Stimulated activated naive CD8-positive, alpha-beta T cell treated with anti-CD3 and anti-CD28 coated beads, Interleukin-15, Interleukin-2, amounts not matched to agents 100 U/mL and 50 U/mL, for 24 hours (primary cell): ENCODE measurements around the gene SLC13A5.
"Not testable (repeated sequence)": the region's sequence is repeated elsewhere in the genome, so short reads cannot be mapped to it uniquely, and the experiment has no call there.

ENCODE experiments used
- ATAC-seq: fragments of 150-1000 bp; cut with Tn5 transposase; one replicate; pipeline ENCODE4 v1.10.0; 2021
- DNase-seq: peaks from one replicate; pipeline ENCODE4 v3.0.0; 2021

Gene SLC13A5

DNA sequence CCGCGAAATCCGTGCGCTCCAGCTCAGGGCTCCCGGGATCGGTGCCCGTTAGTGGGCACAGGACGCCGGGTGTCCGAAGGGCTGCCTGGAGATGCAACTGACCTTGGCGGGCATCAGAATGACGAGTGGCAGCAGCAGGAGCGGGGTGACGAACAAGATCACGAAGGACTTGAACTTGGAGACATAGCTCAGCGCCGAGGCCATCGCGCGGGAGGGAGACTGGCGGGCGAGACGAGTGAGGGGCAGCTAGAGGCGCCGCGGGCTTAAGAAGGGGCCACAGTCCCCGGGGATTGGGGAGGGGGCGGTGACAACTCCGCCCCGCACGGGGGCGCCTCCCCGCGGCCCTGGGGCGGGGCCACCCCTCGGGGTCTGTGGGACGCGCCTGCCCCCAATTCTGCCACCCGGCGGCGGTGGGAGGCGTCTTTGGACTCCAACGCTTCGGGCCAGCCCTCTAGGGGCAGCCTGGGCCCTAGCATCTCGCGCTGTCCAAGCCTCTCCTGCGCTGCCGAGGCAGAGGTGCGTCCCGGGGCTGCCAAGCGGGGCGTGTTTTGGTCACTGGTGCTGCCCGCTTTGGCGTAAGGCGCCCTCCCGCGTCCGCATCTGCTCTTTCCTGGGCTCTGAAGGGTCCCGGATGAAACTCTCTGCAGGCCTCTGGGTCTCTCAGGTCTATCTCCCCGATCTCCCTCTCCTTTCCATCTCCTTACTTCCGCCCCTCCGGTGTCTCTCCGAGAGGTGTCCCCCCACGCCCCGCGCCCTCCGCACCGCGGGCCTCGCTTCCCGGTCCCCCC lies at the start of gene SLC13A5:
Gene SLC13A5 (minus strand): TSS at position 240 of the 788 bp plus-strand sequence. CDS start 36 bp downstream, at position 204.
- DNase-seq: peak; percentile 31
- ATAC-seq: peak; percentile 36

DNA sequence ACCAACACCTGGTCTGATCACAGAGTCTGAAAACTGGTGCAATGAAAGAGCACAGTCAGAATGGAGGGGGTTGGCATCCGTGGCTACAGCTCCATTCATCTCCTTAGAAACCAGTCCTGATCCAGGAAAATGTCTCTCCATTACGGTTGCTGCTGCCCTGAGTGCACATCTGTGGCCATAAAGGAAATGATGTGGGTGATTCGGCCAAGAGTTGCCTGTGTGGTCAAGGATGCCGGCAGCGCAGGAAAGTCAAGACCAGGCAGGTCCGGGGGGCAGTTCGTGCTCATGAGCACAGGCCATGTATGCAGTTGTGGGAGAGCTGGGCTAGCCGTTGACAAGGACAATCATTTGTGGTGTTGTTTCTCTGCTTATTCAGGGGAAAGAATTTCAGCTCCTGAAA lies 48.6 kb upstream of the SLC13A5 start:
- no peak for ATAC-seq
- no peak for DNase-seq

DNA sequence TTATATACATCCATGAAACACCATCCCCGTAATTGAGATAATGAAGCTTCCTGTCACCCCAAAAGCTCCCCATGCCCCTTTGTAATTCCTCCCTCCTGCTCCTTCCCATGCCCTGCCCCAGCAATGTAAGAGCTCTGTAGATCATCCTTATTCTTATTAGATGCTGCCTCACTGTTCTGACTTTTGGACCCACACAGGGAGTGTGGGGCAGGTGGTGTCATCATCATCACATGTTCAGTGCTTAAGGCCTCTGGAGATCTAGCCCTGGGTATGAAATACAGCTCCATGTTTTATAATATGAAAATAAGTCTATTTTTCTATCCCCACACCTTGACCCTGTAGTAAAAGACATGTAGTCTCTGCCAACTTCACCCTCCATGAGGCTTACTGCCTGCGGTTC lies 44.6 kb upstream of the SLC13A5 start:
- DNase-seq (no peak), ATAC-seq (no peak)

DNA sequence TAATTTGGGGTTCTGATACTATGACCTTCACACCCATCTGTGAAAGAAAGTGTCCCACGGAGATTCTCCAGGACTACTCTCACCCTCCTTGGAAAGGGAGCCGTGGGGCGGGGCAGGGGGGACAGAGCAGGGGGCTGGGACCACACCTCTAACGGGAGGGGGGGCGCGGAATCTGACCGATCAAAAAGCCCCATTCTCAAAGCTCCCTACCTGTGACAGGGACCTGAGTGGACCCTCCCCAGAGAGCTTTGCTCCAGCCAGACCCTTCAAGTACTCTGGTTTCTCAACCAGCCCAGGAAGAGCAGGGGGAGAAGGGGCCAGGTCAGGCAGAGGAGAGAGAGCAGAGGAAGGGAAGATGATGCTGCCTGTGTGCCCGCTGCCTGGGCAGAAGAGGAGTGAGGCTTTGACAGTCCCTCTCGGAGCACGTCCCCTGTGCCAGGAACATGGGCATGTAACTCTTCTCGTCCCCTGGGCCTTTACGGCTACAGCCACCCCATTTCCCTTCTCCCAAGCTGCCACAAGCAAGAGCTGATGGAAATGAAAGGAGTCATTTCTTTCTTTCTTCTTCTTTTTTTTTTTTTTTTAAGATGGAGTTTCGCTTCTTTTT lies 43.4 kb upstream of the SLC13A5 start:
- ATAC-seq (peak; percentile 22), DNase-seq (no peak)

DNA sequence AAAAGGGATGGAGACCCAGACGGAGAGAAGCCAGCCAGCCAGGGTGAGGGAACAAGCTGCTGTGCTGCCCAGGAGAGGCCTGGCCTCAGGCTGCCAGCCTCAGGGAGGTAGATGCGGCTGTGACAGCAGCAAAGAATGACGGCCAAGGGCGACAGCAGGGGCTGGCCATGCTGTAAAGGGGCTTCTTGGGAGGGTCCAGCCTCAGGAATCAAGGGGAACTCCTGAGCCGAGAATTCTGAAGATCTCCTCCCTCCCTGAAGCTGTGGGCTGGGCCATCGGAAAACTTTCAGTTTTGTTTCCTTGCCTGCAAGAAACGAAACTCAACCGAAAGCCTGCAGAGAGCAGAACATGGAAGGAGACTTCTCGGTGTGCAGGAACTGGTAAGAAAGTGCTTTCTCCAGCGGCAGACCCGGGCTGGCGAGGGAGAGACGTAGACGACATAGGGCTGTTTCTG lies 42.6 kb upstream of the SLC13A5 start, which contains the start of gene XAF1:
Gene XAF1 (plus strand): TSS at position 316 of the 454 bp plus-strand sequence. CDS start 33 bp downstream, at position 349.
- peak; percentile 76 for ATAC-seq
- DNase-seq: peak; percentile 46

DNA sequence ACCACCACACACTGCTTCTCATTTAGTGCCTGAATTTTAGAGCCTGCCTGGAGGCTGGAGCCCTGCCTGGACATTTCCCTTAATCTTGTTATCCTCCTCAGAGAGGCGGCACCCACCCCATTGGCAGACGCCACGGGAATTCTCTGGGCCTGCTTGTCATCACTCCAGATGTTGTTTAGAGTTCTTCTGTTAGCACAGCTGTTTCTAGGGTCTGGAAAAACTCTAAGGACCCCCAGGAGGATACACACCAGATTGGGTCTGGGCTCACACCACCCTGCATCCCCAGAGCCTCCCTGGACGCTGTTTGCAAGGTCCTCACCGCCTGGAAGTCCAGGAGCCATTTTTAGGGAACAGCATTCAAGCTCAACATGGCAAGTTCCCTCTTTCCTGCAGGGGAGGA lies 42.1 kb upstream of the SLC13A5 start:
- no peak for DNase-seq
- no peak for ATAC-seq

DNA sequence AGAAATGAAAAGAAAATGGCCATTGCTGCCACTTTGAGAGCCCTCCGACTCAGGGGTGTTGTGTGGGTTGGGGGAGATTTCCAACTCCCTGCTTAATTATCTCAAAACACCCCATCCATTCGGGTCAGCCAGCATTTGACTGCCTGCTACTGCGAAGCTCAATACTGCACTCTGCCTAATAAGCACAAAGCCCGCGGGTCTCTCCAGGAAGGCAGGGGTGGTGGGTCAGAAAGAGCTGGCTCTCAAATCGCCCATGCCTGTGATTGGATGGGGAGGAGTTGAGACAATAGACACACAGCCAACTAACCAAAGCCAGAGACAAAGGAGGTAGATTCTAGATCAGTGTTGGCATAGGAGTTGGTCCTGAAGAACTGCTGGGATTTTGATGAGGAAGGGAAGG lies 40.4 kb upstream of the SLC13A5 start:
- DNase-seq: no peak
- no peak for ATAC-seq

DNA sequence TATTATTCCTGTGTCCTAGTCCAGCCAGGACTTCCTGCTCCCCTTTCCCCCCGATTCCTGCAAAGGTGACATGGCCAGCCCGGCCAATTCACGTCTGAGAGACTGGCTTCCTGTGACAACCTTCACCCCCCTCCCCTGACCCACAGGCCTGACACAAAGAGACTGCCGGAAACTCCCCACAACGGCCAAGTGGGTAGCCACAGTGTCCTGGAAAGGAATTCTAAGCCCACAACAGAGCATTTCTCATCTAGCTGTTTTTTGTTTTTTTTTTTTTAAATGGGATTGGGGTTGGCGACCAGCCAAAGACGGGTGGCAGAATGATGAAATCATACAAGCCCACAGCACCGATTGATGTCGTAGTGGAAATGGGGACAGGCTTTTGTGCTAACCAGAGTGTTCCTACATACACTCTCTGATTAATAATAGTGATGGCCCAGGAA lies 39.9 kb upstream of the SLC13A5 start:
- ATAC-seq (no peak), DNase-seq (peak; percentile 12)

DNA sequence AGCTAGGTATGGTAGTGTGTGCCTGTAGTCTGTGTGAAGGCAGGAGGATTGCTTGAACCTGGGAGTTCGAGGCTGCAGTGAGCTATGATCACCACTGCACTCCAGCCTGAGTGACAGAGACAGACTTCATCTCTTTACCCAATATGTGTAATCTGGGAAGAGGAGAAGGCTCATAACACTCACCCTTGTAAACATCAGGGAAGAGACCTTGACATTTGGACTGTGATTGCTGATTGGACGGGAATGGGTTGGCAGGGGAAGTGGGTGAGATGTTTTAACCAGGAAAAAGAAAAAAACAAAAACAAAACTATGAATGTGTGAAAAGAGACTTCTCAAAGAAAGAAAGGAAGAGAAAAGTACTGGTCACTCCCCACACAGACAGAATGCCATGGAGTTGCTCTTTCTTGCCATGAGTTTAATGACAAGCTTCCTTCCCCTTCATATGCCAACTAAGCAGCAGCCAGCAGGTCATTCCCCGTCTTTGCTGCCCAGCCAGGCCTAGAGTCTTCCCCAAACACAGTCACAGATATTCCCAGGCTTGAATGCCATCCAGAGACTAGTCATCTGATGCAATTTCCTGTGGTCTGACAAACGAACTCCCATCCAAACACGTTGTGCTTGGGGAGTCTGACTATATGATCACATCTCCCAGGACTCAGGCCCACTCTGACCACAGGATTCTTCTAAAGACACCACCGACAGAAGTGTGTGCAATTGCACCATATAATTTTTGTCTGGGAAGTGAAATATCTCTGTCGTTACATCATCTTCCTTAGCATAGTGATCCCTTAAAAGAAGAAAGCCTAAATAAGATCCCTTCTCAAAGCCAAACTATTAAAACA lies 39.1 kb upstream of the SLC13A5 start:
- no peak for ATAC-seq
- no peak for DNase-seq

DNA sequence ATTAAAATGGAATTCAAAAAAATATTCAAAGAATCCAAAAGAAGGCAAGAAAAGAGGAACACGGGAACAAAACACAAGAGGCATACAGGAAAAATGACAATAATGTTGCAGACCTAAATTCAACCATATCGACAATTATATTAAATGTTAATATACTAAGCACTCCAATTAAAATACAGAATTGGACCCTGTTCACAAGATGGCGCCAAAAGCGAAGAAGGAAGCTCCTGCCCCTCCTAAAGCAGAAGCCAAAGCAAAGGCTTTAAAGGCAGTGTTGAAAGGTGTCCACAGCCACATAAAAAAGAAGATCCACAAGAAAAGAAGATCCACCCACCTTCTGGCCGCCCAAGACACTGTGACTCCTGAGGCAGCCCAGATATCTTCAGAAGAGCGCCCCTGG lies 36.4 kb upstream of the SLC13A5 start:
- no peak for ATAC-seq
- no peak for DNase-seq

DNA sequence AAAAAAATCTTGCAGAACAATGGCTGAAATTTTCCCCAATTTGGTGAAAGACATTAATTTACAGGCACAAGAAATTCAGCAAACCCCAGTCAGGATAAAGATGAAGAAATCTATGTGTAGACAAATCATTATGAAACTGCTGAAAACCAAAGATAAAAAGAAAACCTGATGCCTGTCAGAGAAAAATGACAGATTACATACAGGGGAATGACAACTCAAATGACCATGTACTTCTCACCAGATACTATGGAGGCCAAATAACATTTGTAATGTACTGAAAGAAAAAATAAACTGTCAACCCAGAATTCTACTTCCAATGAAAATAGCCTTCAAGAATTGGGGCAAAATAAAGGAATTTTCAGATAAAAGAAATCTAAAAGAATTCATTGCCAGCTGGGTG lies 35.4 kb upstream of the SLC13A5 start:
- ATAC-seq: no peak

DNA sequence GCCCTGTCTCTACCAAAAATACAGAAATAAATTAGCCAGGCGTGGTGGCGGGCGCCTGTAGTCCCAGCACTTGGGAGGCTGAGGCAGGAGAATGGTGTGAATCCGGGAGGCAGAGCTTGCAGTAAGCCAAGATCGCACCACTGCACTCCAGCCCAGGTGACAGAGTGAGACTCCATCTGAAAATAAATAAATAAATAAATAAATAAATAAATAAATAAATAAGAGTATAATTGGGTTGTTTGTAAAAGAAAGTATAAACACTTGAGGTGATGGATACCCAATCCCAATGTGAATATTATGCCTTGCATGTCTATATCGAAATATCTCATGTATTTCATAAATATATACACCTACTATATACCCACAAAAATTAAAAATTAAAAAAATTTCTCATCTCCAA lies 33.5 kb upstream of the SLC13A5 start:
- ATAC-seq, DNase-seq: not testable (repeated sequence)

More for the DNA sequence above, 35.4 kb upstream of the SLC13A5 start:
- no peak for DNase-seq

DNA sequence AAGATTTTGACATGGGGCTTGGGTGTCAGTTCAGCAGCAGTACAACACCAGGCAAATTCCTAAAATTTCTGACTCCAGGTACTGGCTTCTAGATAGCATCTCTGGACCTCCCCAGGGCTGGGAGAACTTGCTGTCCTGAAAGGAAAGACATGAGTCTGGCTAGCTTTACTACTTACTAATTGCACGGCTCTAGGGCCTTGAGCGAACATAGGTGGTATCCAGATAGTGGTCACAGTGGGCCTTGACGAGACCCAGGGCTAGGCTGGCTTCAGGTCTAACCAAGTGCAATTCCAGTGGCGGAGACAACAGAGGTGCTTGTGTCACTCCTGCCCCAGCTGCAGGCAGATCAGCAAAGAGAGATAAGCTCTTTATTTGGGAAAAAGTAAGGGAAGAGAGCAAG lies 16.4 kb upstream of the SLC13A5 start:
- ATAC-seq (no peak), DNase-seq (no peak)

DNA sequence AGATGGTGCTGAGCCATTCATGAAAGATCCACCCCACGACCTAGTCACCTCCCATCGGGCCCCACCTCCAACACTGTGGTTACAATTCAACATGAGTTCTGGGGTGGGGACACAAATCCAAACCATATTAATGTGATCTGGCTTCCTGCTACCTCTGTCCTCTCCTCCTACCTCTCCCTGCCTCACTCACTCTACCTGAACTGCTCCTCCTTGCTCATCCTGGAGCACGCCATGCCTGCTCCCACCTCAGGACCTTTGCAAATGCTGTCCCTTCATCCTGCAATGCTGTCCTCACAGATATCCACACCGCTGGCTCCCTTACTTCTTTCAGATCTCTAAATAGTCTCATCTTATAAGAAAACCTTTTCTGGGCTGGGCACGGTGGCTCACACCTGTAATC lies 10.8 kb upstream of the SLC13A5 start:
- DNase-seq (no peak), ATAC-seq (no peak)

DNA sequence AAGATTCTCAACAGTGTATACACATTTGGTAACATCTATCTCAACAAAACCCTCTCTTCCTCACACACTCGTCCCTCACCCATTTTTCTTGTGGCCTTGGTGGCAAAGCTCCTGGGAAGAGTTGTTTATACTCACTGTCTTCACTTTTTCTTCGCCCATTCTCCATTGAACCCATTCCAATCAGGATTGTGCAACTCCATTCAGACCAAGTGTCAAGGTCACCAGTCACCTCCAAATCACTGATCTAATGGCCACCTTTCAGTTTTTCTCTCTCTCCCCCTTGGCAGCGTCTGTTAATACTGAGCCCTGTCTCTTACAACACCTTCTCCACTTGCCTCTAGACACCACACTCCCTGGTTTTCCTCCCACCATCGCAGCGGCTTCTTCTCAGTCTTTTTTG lies 8.6 kb upstream of the SLC13A5 start:
- DNase-seq (no peak), ATAC-seq (no peak)

DNA sequence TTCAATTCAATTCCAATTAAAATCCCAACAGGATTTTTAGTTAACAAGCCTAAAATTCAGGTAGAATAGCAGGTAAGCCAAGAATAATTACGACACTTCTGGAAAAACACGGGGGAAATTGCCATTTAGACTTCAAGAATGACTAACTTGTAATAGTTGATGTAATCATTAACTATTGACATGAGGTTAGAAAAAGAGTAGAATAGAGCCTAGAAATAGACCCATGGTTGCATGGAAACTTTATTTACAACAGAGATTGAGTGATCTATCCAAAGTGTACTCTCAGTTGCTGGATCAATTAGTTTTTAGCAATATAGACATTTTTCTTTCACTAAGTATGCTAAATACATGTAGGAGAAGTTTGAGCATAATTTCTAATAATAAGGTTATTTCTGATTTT lies 3.6 kb upstream of the SLC13A5 start:
- no peak for DNase-seq

DNA sequence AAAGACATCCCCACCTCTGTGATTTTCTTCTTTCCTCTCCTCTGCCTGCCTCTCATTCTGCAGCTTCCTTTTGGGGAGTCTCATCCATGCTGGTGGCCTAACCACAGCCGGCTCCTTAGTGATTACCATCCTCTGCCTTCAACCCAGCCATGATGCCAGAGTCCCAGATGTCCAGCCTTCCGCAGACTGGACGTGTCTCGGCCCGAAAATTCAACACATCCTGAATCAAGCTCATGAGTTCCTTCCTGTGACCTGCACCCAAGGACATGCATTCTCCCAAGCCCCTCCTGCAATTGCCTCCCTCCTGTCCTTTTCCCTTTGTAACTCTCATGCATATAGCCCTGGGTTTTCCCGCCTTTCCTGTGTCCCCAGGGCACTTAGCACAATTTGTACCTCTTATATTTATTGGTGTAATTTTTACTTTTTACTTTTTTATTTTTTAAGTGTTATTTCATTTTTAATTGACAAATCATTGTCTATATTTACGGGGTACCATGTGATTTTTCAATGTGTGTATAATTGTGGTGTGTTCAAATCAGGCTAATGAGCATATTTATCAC lies 1.2 kb upstream of the SLC13A5 start:
- no peak for ATAC-seq
- no peak for DNase-seq

More for the DNA sequence above, 3.6 kb upstream of the SLC13A5 start:
- no peak for ATAC-seq

DNA sequence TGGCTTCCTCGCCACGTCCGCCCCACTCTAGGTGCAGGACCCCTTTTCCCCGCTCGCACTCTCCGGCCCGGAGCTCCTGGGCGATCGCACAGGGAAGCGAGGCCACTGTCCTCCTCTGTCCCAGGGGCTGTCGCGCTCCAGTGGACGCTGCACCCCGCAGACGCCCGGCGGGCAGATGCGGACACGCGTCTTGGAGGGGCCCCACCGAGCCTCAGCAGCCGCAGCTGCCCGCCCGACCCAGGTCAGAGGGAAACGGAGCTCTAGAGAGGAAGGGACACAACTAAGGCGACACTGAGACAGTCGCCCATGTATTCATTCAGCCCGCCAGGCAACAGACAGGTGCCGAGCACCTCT lies 726 bp upstream of the SLC13A5 start:
- ATAC-seq (no peak), DNase-seq (no peak)

DNA sequence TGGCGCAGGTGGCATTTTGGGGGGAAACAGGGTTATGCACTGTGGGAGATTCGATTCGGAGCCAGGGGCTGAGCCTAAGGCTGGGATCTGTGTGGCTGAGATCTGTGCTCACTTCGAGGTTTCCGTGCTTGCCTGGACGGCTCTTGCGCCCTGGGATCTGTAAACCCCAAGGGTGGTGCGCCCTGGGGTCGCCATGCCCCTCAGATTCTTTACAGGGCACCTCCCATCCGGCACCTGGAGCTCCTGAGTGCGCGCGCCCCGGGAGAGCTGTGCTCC lies 377 bp downstream of the SLC13A5 start:
- no peak for DNase-seq
- no peak for ATAC-seq

DNA sequence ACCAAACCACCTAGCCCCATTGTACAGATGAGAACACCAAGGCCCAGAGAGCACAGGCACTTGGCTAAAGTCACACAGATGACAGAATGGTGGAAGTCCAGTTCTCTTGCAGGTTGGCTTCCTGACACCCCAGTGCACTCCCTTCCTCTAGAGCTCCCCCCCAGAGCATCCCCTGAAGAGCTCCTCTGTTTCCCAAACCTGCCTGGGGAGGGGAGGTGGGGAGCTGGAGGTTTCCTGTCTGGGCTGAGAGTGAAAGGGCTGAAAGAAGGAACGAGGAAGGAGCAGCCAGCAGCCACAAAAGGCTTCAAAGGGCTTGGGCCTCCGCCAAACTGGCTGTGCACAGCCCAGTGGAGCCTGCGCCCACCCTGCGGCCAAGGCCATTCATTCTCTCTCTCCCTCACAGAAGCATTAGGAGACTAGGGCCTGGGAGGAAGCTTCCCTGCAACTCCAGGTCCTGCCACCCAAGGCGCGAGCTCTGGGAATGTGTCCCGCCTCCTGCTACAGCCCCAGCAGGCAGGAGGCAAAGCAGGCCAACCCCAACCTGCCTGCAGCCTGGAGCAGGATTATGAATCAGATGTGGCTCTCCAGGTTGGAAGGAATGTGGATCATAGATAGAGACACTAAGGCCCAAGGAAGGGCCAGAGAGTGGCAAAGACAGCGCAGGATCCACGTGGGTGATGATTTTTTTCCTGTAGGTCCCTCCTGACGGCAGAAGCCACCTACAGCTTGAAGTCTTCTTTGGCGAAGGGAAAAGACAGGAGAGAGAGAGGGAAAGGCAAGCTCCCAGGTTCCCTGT lies 913 bp downstream of the SLC13A5 start:
- ATAC-seq (no peak), DNase-seq (no peak)

DNA sequence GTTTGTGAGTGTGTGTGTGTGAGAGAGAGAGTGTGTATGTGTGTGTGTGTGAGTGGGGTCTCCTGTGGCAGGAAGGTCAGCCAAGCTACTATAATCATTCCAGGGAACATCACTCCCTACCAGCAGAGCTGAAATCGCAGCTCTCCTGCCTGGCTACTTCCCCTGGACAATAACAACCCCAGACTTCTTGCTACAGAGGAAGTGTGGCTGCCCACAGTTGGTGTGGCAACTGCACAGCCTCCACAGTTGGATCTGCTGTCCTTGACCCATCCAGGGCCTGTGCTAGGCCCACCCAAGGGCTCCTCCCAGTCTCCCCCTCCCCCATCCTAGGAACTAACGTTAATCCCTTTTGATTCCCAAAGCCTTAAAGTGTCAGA lies 1.5 kb downstream of the SLC13A5 start:
- DNase-seq (no peak), ATAC-seq (no peak)
